Kidney (tissue), 14 donors: ENCODE data around the gene BLCAP. TPM values are rescaled to one million over a fixed set of nuclear protein-coding genes. Genes with fewer than 3 reads are reported as not detected.

Experiments
- DNase-seq, 5 donors: peaks; one replicate each; pipeline ENCODE4 v3.0.0-alpha.2; 2013 to 2020
- FAIRE-seq: peaks from 2 replicates; lab custom pipeline; 2012; peaks lifted over from hg19 to GRCh38; lab: Jason Lieb, UNC
- H3K27ac ChIP-seq, 2 donors: one replicate each; pipeline ENCODE4 v1.7.0; 2013; ENCODE audit warnings: low read depth in 2 of 2, low read length in 2 of 2, inconsistent platforms in 1 of 2
- H3K27me3 ChIP-seq: one replicate; pipeline ENCODE4 v1.7.1; 2013; ENCODE audit warnings: low read length, inconsistent platforms; ENCODE audit not compliant: control insufficient read depth, insufficient read depth
- H3K36me3 ChIP-seq, 3 donors: one replicate each; pipeline versions ENCODE4 v1.7.0 to v1.7.1; 2013; ENCODE audit warnings: low read length in 3 of 3, control low read depth in 1 of 3, inconsistent platforms in 1 of 3; ENCODE audit not compliant: insufficient read depth in 3 of 3, control insufficient read depth in 2 of 3
- H3K4me1 ChIP-seq, 3 donors: one replicate each; pipeline versions ENCODE4 v1.7.0 to v1.7.1; 2013; ENCODE audit warnings: low read length in 3 of 3, inconsistent platforms in 1 of 3, low read depth in 1 of 3; ENCODE audit not compliant: control insufficient read depth in 2 of 3, insufficient read depth in 2 of 3
- H3K4me3 ChIP-seq, 3 donors: one replicate each; pipeline versions ENCODE4 v1.7.0 to v1.8.1; 2013; ENCODE audit warnings: low read length in 3 of 3, control low read depth in 1 of 3, inconsistent platforms in 1 of 3
- H3K9ac ChIP-seq, 3 donors: one replicate each; pipeline versions ENCODE4 v1.7.0 to v1.7.1; 2013; ENCODE audit warnings: low read length in 3 of 3, control low read depth in 1 of 3, inconsistent platforms in 1 of 3
- H3K9me3 ChIP-seq, 3 donors: one replicate each; pipeline versions ENCODE4 v1.7.0 to v1.7.1; 2013; ENCODE audit warnings: low read length in 3 of 3, control low read depth in 1 of 3, inconsistent platforms in 1 of 3; ENCODE audit not compliant: control insufficient read depth in 2 of 3, insufficient read depth in 1 of 3
- CTCF ChIP-seq: IDR thresholded peaks from 3 replicates; pipeline ENCODE4 v1.5.1; 2012; ENCODE audit warnings: mild to moderate bottlenecking, moderate library complexity, borderline replicate concordance; ENCODE audit not compliant: insufficient read depth; ENCODE audit errors: extremely low read depth
- intact Hi-C: fragments of 100-400 bp; cut with DNase I; formaldehyde crosslinking; loops from one replicate; pipeline ENCODE4 v1.11.1; 2022
- polyA plus RNA-seq: library from polyadenylated mRNA; stranded (reverse); fragments of 350-450 nt; fragmentation: Illumina TruSeq; extraction: RNeasy Lipid Tissue Mini Kit (QIAGEN cat#74804); gene quantifications from one replicate; pipeline ENCODE4 v1.2.3, GENCODE V29; 2014; ENCODE audit warnings: low read depth, low replicate concordance; ENCODE audit not compliant: insufficient read depth
- total RNA-seq: library from RNA; stranded (reverse); fragmentation: NEBNext Ultra II Directional; extraction: Animal tissue kit (Norgen Biotek cat#: 25700); gene quantifications from one replicate; pipeline ENCODE4 v1.2.1, GENCODE V29; 2021
- donor health status: control.
- donor health status: control.
- donor health status: control.
- donor health status: control.
- donor health status: control.
- donor health status: DM: yes; HTN: yes; CAD: no.
- donor health status: Normal renal cell carcinoma (clear cell type).

Gene BLCAP
- total and polyA plus RNA-seq, 2 donors from 2014 or later = 76.1 to 106 TPM

DNA sequence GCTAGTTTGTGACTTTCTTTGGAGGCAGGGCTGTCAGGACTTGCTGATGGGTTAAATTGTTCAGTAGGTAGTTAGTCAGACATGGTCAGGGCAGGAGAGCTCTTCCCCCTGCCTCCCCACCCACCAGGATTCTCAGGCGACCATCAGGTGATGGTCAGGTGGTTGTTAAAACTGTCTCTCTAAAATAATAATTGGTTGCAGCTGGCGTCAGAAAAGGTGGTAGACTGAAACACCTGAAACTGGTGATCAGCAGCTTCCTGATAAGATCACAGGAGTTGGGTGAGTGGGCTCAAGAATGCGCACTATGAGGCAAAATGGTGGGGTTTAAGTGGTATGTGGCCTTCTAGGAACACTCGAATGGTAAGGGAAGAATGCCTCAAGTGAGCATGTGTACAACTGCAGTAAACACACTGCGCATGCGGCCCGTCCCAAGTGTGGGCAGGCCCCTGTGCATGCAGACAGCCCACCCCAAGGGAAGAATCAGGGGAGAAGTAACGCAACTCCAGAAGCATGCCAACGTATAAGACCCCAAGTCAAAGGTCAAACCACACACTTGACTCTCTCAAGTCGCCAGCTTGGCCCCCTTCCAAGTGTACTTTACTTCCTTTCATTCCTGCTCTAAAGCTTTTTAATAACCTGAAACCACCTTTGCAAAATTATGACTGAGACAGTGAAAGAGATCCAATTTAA lies 7.9 kb upstream of the BLCAP start:
- Histone ChIP-seq H3K27me3 (no peaks in the 10 kb centered on the region), H3K36me3 (no peaks in the 10 kb centered on the region), H3K4me1 (no peaks in the 10 kb centered on the region), H3K9ac (no peak overlapping the region), H3K27ac (no peak overlapping the region), H3K9me3 (no peaks in the 10 kb centered on the region), H3K4me3 (no peak overlapping the region)
- intact Hi-C loops = no loop called here
- no peak for DNase-seq
- TF ChIP-seq CTCF = no peak
- no peak for FAIRE-seq

DNA sequence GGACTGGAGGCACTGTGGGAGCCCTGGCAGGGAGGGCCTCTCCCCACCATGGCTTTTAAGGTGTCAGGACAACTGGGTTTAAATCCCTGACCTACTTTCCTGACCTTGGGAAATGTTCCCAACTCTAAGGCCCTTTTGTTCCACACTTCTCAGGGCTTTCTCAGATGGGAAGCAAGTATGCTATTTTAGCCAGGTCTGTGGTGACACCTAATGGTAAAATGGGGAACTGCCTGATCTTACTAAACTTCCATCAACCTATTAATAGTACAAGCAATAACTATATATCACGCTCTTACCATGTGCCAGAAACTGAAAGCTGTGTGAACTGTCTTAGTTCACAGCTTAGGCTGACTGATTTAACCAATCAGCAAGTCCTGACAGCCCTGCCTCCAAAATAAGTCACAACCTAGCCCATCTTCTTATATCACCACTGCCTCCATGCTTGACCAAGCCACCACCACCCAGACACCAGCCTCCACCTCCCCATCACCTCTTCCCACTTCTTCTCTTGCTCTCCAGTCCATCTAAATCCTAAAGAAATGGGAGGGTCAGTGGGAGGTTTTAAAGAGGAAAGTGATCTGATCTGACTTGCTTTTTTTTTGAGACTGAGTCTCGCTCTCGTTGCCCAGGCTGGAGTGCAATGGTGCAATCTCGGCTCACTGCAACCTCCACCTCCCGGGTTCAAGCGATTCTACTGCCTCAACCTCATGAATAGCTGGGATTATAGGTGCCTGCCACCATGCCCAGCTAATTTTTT lies 6.9 kb upstream of the BLCAP start:
- Histone ChIP-seq H3K9me3 (no peaks in the 10 kb centered on the region), H3K4me3 (no peak overlapping the region), H3K36me3 (no peaks in the 10 kb centered on the region), H3K27ac (no peak overlapping the region), H3K4me1 (no peaks in the 10 kb centered on the region), H3K9ac (peak overlapping the region in 1 of 3 donors; percentile 3), H3K27me3 (no peaks in the 10 kb centered on the region)
- FAIRE-seq (peak; percentile 81), DNase-seq (peak in 4 of 5 donors; percentile 68 to 92 (median 80))
- peak; percentile 92 for TF ChIP-seq CTCF
- intact Hi-C loops = loop anchor here (5.0 kb wide), 1 partner anchor 267 kb away; no protein-coding TSS in a partner anchor

GRCh38 chr20:37533154-37533715 lies 5.6 kb upstream of the BLCAP start:
- intact Hi-C loops = loop anchor here (5.0 kb wide), 1 partner anchor 266 kb away; no protein-coding TSS in a partner anchor
- Histone ChIP-seq H3K9ac (no peak overlapping the region), H3K9me3 (no peaks in the 10 kb centered on the region), H3K27me3 (no peaks in the 10 kb centered on the region), H3K36me3 (no peaks in the 10 kb centered on the region), H3K27ac (no peak overlapping the region), H3K4me3 (no peak overlapping the region), H3K4me1 (peaks cover 0 to 4% (median 0%) of the 10 kb centered on the region in 3 donors)
- no peak for FAIRE-seq
- no peak for TF ChIP-seq CTCF
- DNase-seq = peak in 1 of 5 donors; percentile 12
